Left ventricle myocardium inferior (tissue), 1 donor: ENCODE results near the gene PSMA6. TPM values are rescaled to one million over a fixed set of nuclear protein-coding genes. Genes with fewer than 3 reads are reported as not detected.
"Not testable (repeated sequence)": the region's sequence is repeated elsewhere in the genome, so short reads cannot be mapped to it uniquely, and the experiment has no call there.

ENCODE experiments used
- DNase-seq: peaks from one replicate; pipeline ENCODE4 v3.0.0-alpha.2; 2020
- H3K27ac ChIP-seq: fragments of 200-600 bp; replicated peaks from 2 replicates; pipeline ENCODE4 v1.8.0; 2021
- H3K27me3 ChIP-seq: fragments of 200-600 bp; 2 replicates; pipeline ENCODE4 v1.8.0; 2021; ENCODE audit warnings: low read depth
- H3K36me3 ChIP-seq: fragments of 200-600 bp; 2 replicates; pipeline ENCODE4 v1.8.0; 2021
- H3K4me1 ChIP-seq: fragments of 200-600 bp; 2 replicates; pipeline ENCODE4 v1.8.0; 2021
- H3K4me3 ChIP-seq: fragments of 200-600 bp; 2 replicates; pipeline ENCODE4 v1.8.0; 2021; ENCODE audit warnings: mild to moderate bottlenecking, moderate library complexity
- H3K9me3 ChIP-seq: fragments of 200-600 bp; replicated peaks from 2 replicates; pipeline ENCODE4 v1.8.0; 2021
- CTCF ChIP-seq: fragments of 200-600 bp; IDR thresholded peaks from 2 replicates; pipeline ENCODE4 v1.8.0; 2021; ENCODE audit warnings: antibody characterized with exemption, mild to moderate bottlenecking, borderline replicate concordance
- intact Hi-C: fragments of 100-400 bp; cut with micrococcal nuclease; formaldehyde crosslinking; loops from one replicate; pipeline ENCODE4 v1.11.0; 2022
- total RNA-seq: library from RNA; stranded (reverse); fragmentation: NEBNext Ultra II Directional; extraction: Animal tissue kit (Norgen Biotek cat#: 25700); gene quantifications from one replicate; pipeline ENCODE4 v1.2.1, GENCODE V29; 2021
- donor health status: DM: no; HTN: yes; CAD: no; lungs with severe emphysema.

PSMA6 gene
- total RNA-seq, 1 donor from 2014 or later: 179 TPM

GRCh38 chr14:35333797-35334743 is 41.9 kb downstream of the PSMA6 start:
- H3K27ac ChIP-seq: peak overlapping the region; percentile 93
- no peak for DNase-seq
- no peaks in the 10 kb centered on the region for H3K27me3 ChIP-seq
- H3K4me1 ChIP-seq: peaks cover 56% of the 10 kb centered on the region
- no peaks in the 10 kb centered on the region for H3K36me3 ChIP-seq
- H3K9me3 ChIP-seq: no peaks in the 10 kb centered on the region
- intact Hi-C loops: loop anchor here (10.0 kb wide), 1 partner anchor 71 kb away; the partner anchor contains the start of gene NFKBIA
- no peak overlapping the region for H3K4me3 ChIP-seq
- TF ChIP-seq CTCF: no peak

- TF ChIP-seq CTCF: no peak
- peak; percentile 57 for DNase-seq
- Histone ChIP-seq H3K27ac (peak overlapping the region; percentile 93), H3K4me3 (peak overlapping the region; percentile 41), H3K4me1 (peaks cover 64% of the 10 kb centered on the region), H3K36me3 (no peaks in the 10 kb centered on the region), H3K27me3 (no peaks in the 10 kb centered on the region), H3K9me3 (no peaks in the 10 kb centered on the region)
- intact Hi-C loops: loop anchor here (10.0 kb wide), 1 partner anchor 69 kb away; the partner anchor contains the start of gene NFKBIA
Observed at GRCh38 chr14:35335388-35336092, 43.4 kb downstream of the PSMA6 start.

- not testable (repeated sequence) for DNase-seq, H3K9me3 ChIP-seq, H3K27me3 ChIP-seq, H3K36me3 ChIP-seq
- Histone ChIP-seq H3K4me1 (peaks cover 70% of the 10 kb centered on the region), H3K27ac (peak overlapping the region; percentile 93), H3K4me3 (peak overlapping the region; percentile 41)
- intact Hi-C loops: loop anchor here (10.0 kb wide), 1 partner anchor 69 kb away; the partner anchor contains the start of gene NFKBIA
Observed at GRCh38 chr14:35336171-35336493, 44.0 kb downstream of the PSMA6 start.

- no peaks in the 10 kb centered on the region for H3K27me3 ChIP-seq
- H3K27ac ChIP-seq: peak overlapping the region; percentile 93
- peak; percentile 93 for DNase-seq
- no peak for TF ChIP-seq CTCF
- intact Hi-C loops: loop anchor here (10.0 kb wide), 1 partner anchor 68 kb away; the partner anchor contains the start of gene NFKBIA
- no peaks in the 10 kb centered on the region for H3K9me3 ChIP-seq
- no peaks in the 10 kb centered on the region for H3K36me3 ChIP-seq
- peaks cover 75% of the 10 kb centered on the region for H3K4me1 ChIP-seq
- peak overlapping the region; percentile 41 for H3K4me3 ChIP-seq
Observed at GRCh38 chr14:35336494-35337268, 44.5 kb downstream of the PSMA6 start.

GRCh38 chr14:35337269-35338255 is 45.4 kb downstream of the PSMA6 start:
- no peak for DNase-seq
- no peak for TF ChIP-seq CTCF
- no peaks in the 10 kb centered on the region for H3K27me3 ChIP-seq
- H3K36me3 ChIP-seq: no peaks in the 10 kb centered on the region
- H3K4me3 ChIP-seq: peak overlapping the region; percentile 8
- H3K9me3 ChIP-seq: no peaks in the 10 kb centered on the region
- intact Hi-C loops: loop anchor here (10.0 kb wide), 1 partner anchor 67 kb away; the partner anchor contains the start of gene NFKBIA
- peak overlapping the region; percentile 93 for H3K27ac ChIP-seq
- peaks cover 84% of the 10 kb centered on the region for H3K4me1 ChIP-seq
